HEK293T (cell line): Measurements from ENCODE around the gene CEP41.

Source experiments
- ARNT ChIP-seq: fragments of 450-650 bp; IDR thresholded peaks from 2 replicates; pipeline ENCODE4 v1.6.1; 2017; ENCODE audit warnings: mild to moderate bottlenecking
- BHLHE40 ChIP-seq: fragments of 450-650 bp; IDR thresholded peaks from 2 replicates; pipeline ENCODE4 v1.6.1; 2016; ENCODE audit warnings: mild to moderate bottlenecking, moderate library complexity, borderline replicate concordance
- FOXM1 ChIP-seq: fragments of 450-650 bp; IDR thresholded peaks from 2 replicates; pipeline ENCODE4 v1.6.1; 2017; ENCODE audit warnings: mild to moderate bottlenecking, borderline replicate concordance
- HDGF ChIP-seq: fragments of 450-650 bp; IDR thresholded peaks from 2 replicates; pipeline ENCODE4 v1.6.1; 2017; ENCODE audit warnings: antibody characterized with exemption, borderline replicate concordance
- L3MBTL2 ChIP-seq: fragments of 450-650 bp; conservative IDR thresholded peaks from 2 replicates; pipeline ENCODE4 v1.6.1; 2016; ENCODE audit warnings: mild to moderate bottlenecking
- SUZ12 ChIP-seq: fragments of 450-650 bp; IDR thresholded peaks from 2 replicates; pipeline ENCODE4 v1.6.1; 2016; ENCODE audit warnings: mild to moderate bottlenecking

DNA sequence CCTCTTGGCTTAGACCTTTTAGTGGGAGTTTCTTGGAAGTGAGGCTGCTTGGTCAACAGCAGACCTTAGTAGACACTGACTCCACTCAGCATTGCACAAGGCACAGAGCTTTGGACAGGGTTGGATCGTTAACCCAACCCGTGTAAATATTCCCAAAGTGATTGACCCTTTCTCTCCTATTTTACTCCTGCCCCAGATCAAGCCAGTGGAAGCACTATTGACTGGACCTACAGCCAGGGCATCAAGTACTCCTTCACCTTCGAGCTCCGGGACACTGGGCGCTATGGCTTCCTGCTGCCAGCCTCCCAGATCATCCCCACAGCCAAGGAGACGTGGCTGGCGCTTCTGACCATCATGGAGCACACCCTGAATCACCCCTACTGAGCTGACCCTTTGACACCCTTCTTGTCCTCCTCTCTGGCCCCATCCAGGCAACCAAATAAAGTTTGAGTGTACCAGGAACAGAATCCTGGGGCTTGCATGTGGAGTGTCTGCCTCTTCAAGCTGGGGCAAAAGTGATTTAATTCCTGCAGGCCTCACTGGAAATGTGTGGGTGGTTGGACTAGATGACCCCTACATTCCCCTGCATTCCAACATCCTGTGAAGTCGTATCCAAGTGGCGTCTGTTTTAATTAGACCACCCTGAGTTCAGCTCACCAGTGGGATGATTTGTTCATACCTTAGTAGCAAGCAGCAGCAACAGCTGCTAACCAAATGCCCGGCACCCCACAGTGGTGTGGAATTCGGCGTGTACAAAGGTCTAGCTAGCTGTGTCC lies 53.0 kb downstream of the CEP41 start:
- TF ChIP-seq HDGF (no peak), BHLHE40 (no peak), SUZ12 (no peak), ARNT (no peak), L3MBTL2 (no peak), FOXM1 (no peak)
